GM12873 (cell line): Measurements from ENCODE around the gene KCNH8.

ENCODE experiments used
- TF ChIP-seq, protein P1 (sequence below): IDR thresholded peaks from 2 replicates; pipeline ENCODE4 v1.5.1; 2012; ENCODE audit warnings: low read depth, mild to moderate bottlenecking, moderate library complexity, low read length, control low read depth; ENCODE audit not compliant: insufficient read depth; ENCODE audit errors: missing control alignments

KCNH8 gene

DNA sequence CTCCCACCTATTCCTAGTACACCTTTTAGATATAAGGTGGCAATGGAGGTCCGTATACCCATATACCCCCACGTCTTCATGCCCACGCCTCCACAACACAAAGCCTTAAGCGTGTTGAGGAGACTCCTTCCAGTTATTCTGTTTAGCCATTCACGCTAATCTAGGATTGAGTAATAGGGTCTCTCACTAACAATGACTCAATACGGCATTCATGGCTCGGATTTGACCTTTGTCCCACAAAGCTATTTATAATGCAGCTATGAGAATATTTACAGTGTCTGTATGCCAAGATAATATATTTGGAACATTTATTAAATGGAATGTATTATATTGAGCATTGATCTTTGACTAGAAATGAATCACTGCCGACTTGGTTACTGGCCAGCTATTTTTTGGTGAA, 215.8 kb downstream of the KCNH8 start:
- TF ChIP-seq, protein P1, sequence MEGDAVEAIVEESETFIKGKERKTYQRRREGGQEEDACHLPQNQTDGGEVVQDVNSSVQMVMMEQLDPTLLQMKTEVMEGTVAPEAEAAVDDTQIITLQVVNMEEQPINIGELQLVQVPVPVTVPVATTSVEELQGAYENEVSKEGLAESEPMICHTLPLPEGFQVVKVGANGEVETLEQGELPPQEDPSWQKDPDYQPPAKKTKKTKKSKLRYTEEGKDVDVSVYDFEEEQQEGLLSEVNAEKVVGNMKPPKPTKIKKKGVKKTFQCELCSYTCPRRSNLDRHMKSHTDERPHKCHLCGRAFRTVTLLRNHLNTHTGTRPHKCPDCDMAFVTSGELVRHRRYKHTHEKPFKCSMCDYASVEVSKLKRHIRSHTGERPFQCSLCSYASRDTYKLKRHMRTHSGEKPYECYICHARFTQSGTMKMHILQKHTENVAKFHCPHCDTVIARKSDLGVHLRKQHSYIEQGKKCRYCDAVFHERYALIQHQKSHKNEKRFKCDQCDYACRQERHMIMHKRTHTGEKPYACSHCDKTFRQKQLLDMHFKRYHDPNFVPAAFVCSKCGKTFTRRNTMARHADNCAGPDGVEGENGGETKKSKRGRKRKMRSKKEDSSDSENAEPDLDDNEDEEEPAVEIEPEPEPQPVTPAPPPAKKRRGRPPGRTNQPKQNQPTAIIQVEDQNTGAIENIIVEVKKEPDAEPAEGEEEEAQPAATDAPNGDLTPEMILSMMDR, result no peak

DNA sequence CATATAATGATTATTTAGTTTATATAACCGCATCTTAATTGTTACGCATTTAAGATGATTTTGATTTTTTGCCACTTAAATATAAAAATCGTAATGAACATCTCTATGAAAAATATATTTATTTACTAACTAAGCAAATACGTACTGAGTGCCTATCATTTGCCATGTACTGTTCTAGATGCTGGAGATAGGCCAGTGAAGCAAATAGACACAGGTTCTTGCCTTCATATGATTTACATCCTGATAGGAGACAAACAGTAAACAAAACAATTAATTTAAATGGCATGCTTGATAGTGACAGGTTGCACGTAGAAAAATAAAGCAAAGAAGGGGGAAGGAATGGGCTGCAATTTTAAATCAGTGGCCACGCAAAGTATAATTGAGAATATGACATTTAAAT, 217.2 kb downstream of the KCNH8 start:
- TF ChIP-seq, protein P1, result no peak

DNA sequence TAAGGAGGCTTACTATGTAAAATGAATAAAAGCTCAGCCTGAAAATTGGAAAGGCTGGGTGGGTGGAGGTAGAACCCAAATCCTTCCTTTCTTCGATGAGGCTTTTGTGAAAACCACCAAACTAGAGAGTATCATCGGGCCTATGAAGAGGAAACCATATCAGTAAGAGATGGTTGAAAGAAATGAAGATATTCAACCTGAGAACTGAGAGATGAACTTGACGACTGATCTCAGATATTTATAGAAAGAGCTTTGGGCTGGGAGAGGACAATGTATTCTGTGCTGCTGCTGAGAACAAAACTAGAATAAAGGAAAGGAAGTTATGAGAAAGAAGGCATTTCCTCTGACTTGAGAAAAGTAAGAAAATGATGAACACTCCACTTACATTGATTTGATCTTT, 236.6 kb downstream of the KCNH8 start:
- TF ChIP-seq, protein P1, result no peak

DNA sequence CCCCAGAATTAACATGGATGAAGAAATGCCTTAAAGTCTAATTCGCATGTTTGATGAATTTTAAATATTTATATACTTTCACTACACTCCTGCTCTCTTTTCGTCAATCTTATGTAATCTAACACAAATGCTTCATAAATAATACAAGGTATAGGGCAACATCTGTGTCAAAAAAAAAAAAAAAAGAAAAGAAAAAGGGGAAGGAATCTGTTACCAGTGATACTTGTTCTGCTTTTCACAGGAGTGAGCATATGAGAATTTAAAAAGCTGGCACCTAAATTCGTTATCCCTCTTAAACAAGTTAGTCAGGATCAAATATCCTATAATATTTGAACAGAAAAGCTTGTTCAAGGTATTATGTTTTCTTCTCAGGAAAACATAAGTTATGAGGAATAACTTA, 243.8 kb downstream of the KCNH8 start:
- TF ChIP-seq, protein P1, result no peak

DNA sequence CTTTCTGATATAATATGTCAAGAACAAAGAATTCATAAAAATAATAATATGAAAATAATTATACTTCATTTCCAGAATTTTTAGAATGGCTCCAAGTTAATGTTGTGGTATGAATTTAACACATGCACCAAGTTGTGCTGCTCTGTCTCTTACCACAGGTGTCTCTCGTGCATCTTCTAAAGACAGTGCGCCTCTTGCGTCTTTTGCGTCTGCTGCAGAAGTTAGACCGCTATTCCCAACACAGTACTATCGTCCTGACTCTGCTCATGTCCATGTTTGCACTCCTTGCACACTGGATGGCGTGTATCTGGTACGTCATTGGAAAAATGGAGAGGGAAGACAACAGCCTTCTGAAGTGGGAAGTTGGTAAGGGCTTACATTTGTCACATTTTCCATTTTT, 246.6 kb downstream of the KCNH8 start:
- TF ChIP-seq, protein P1, result no peak

DNA sequence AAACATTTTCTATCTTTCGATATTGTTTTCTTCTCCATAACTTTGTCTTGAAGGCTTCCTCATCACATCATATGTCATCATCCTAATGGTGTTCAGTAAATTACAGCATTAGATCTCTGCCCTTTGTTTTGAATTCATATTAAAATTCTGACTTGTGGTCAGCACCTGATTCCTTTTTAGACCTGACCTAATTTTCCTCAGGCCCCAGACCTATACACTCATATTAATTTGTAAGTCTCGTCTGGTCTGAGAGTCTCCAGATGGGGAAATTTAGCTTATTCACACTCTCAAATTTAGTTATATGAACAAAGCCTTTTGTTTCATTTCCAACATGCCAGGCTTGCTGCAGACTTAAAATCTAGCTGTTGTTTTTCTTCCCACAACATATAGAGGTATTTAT, 248.4 kb downstream of the KCNH8 start:
- TF ChIP-seq, protein P1, result no peak

DNA sequence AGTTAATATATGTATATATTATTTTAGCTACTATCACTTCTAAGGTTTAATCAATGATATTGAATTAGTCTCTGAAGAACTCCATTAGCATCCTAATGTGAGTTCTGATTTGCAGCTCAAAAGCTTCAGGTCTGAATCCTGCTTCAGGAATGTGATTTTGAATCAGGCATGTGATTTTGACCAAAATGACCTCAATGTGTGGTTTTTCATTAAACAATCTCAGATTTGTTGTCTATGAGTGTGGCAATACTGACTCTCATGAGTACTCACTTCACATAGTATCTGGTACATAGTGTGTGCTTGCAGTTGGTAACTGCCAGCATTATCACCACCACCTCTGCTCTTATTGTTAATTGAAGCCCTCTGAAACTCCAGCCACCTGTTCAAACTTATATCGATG, 251.0 kb downstream of the KCNH8 start:
- TF ChIP-seq, protein P1, result no peak

DNA sequence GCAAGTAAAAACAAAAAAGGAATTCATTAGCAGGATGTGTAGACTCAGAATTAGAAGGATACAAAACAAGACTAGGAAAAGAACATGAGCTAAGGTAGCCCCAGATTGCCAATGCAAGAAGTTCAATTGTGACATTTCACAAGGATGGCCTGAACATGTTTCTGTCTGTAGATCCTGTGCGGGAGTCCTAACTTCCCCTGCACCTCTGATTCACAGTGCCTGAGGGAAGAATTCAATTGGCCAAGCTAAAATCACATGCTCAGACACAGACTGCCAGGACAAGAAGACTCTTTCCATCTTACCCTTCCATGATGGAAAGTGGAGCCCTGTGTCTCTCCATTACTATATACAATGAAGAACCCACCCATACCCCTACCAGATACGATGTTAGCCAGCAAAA, 251.5 kb downstream of the KCNH8 start:
- TF ChIP-seq, protein P1, result no peak
